GM19193 (cell line): ENCODE measurements around the gene MFN1.
A peak's percentile ranks its signal among the peaks of the same experiment; 100 is the strongest.

Experiments
- POLR2A ChIP-seq: IDR thresholded peaks from 4 replicates; pipeline ENCODE4 v1.6.1; 2011; ENCODE audit not compliant: insufficient read depth, insufficient read length; ENCODE audit errors: extremely low read depth

Gene MFN1

GRCh38 chr3:179347345-179348194 is at the start of gene MFN1:
Gene MFN1 (plus strand): TSS chr3:179347709. CDS start chr3:179348852, 1,143 bp downstream.
- TF ChIP-seq POLR2A, result peak; percentile 94

DNA sequence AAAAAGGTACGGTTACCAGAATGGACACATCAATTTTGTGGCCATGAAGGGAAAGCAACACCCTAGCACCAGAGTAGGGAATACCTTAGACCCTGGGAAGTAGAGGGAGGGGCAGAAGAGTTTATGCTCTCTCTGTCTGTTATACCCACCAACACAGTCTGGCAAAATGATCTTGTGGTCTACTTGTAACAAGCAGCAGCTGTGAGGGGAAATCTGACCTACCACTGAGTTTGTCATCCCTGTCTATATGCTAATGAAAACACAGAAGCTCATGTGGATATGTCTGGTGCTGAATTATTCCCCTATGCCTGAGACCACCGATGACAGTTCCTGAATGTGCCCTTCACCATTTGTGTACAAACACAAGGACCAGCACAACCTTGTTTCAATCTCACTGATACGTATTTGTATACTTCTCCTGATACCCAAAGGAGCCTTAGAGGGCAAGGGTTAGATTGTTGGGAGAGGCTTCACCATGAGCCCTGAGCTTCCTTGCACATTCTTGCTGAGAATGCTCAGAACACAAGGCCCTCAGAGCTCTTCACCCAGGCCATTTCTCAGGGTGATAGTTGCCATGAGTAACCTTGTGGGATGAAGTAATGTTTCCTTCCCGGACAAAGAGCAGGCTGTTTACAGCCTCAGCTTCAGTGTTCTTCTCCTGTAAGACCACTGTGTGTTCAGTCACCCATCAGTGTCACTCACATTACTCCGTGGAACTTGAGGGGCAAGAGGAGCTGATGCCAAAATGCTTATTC is 49.4 kb upstream of the MFN1 start:
- no peak for TF ChIP-seq POLR2A

- no peak for TF ChIP-seq POLR2A
Observed at GRCh38 chr3:179299316-179299715, 48.2 kb upstream of the MFN1 start.

- no peak for TF ChIP-seq POLR2A
Observed at GRCh38 chr3:179299999-179300613, 47.4 kb upstream of the MFN1 start.

GRCh38 chr3:179301645-179302044 is 45.9 kb upstream of the MFN1 start:
- TF ChIP-seq POLR2A, result no peak

DNA sequence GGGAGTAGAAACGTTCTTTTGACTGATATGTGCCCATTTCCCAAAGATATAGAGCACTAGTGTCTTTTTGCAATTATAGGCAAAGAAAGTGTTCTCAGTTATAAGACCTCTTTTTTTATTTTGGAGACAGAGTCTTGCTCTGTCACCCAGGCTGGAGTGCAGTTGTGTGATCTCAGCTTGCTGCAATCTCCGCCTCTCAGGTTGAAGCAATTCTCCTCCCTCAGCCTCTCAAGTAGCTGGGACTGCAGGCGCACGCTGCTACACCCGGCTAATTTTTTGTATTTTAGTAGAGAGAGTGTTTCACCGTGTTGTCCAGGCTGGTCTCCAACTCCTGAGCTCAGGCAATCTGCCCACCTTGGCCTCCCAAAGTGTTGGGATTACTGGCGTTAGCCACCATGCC is 45.4 kb upstream of the MFN1 start:
- no peak for TF ChIP-seq POLR2A

- no peak for TF ChIP-seq POLR2A
Observed at GRCh38 chr3:179304605-179305004, 42.9 kb upstream of the MFN1 start.

- no peak for TF ChIP-seq POLR2A
Observed at GRCh38 chr3:179308001-179308400, 39.5 kb upstream of the MFN1 start.

DNA sequence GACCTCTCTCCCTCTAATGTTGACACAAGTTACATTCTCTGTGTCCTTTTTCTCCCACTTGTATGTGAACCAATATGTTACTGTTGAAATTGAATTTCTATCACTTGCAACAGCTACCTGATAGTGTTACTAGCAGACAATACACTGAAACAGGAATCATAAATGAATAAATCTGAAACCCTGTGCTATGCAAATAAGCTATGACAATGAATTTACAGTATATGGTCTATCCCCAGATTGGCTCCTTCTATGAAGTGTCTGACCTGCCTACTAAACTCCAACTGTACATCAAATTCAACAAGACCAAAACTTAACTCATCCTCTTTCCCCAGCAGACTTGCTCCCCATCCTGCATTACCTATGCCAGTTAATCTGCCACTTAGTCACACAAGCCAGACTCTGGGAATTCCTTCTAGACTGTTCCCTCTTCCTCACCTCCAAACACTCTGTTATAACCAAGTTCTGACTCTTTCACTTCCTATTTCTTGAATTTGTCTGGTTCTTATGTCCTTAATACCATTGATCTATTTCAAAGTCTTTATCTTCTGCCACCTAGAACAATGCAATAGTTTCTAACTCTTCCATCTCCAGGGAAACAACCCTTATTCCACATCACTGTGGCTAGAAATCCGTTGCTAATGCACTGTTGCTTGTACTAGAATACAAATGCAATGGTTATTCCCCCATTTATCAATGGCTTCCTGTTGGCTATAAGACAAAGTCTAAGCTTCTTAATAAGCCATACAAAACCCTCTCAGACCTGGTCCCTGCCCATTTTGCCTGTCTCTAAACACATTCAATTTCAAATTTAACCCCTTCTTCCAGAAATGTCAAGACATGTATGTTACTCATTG is 38.1 kb upstream of the MFN1 start:
- TF ChIP-seq POLR2A, result no peak

DNA sequence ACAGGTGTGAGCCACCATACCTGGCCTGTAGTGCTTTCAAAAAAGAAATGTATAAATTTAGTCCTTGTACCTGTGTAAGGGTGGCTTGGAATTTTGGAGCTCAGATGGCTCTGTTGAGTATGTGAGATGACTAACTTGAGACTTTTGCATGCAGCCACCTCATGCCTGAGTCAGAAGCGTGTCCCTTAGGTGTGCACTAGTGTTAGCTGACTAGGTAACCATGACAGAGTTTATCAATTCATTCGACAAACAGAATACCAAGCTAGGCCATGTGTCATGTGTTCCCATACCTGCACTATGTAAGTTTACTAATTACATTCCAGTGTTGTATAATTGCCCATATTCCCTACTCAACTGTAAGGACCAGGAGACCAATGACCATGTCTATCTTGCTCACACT is 28.6 kb upstream of the MFN1 start:
- TF ChIP-seq POLR2A, result no peak

DNA sequence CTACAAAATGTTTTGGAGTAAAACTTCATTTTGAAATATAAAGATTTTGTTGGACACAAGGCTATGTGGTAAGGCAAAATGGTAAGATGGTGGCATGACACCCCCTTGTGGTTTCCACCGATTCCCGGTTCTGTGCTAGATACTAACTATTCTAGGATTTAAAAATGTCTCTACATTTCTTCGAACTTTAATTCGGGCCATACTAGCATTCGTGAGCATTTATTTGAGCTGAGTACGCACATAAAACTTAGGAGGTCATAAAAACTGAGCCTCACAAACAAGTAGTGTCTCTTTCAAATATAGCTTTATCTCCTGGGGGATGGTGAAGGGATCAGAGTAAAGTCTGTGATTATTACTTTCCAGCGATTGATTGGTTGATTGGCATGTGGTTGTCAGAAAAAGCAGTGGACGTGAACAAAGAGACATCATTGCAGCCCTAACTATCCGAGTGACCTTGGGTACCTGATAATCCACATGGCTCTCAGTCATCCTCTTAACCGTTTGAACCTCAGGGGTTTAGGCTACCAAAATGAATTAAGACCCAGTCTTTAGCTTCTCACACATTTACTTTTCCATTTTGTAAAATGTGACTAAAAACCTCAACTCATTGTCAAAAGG is 25.7 kb upstream of the MFN1 start:
- TF ChIP-seq POLR2A, result no peak

- peak; percentile 72 for TF ChIP-seq POLR2A
Observed at GRCh38 chr3:179322286-179323196, 25.0 kb upstream of the MFN1 start, which contains the start of gene ZNF639. Gene ZNF639 (plus strand): TSS chr3:179323031. CDS start chr3:179328294, 5,263 bp downstream.

DNA sequence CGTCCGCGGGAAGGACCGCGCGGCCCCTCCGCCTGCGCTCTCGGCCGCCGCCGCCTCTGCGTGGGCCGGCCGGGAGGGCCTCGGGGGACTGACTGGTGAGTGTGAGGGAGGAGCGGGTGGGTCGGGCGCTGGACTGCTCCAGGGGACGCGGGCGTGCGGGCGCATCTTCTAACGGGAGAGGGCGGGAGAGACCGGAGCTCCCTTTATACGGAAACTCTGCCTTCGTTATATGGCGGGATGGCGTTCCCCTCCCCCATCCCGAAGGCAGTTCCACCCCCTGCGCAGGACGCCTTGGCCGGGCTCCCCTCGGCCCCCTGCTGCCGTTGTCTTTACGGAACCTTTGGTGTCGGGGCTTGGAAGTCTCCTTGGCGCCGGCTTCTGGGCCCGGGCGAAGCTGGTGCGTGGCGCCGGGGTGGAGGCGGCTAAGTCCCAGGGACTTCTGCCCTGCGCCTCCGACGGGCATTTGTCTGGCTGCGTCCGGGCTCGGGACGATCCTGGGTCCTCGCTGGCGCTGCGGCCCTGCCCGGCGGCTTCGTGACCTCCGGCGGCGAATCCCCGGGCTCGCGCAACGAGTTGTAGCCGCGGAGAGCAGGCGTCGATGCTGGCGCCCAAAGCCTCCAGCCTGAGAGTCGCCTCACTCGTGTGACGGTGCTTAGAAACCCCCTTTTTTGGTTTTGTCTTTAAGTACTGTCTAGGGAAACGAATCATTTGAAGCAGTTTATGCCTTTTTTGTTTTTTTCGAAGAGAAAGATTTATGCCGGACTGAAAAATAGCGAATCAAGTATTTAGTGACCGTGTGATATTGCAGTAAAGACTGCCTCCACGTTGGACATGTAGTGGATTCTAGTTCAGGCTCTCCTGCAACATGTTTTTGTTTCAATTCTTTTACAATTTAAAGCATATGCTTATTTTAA is 24.1 kb upstream of the MFN1 start:
- peak; percentile 13 for TF ChIP-seq POLR2A
